Measurements from ENCODE around the gene SUOX. TPM values are rescaled to one million over a fixed set of nuclear protein-coding genes. Genes with fewer than 3 reads are reported as not detected.

SUOX gene
- total and polyA plus RNA-seq, 2 of the 4 experiments (the other 2 are of a cell fraction): 17.8 to 19.4 TPM

DNA sequence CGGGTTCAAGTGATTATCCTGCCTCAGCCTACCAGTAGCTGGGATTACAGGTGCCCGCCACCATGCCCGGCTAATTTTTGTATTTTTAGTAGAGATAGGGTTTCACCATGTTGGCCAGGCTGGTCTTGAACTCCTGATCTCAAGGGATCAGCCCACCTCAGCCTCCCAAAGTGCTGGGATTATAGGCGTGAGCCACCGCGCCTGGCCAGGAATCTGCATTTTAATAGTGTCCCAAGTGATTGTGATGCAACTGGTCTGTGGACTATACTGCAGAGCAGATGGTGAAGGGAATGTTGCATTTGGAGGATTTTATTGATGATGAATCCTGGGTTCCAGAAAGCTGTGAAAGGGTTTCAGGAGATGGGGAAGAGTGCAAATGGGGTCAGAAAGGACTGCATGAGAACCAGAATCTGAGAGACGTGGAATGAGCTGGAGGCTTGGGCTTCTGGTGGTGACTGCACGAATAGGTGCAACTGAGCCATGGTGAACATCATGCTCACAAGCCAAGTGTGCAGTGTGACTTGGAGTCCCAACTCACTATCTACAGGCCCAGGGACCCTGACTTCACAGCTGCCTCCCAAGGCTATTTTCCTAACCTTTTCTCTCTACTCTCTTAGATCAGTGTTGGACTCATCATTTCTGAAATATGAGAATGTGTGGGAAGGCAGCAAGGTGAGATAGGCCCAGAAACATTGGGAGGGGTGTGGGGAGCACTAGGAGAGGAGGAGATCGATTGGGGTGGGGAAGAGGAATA is 49.1 kb downstream of the SUOX start:
- Histone ChIP-seq H3K56ac (ENCODE audit: extremely low read depth, insufficient read depth, low read length) (no peak overlapping the region), H4K8ac (ENCODE audit: low read depth in 2 of 2, low read length in 2 of 2) (peak overlapping the region in 1 of 2 experiments; percentile 46; a peak in 1 of 4 replicates), H3K9ac (ENCODE audit: low read depth, low read length) (no peak overlapping the region), H4K5ac (ENCODE audit: low read depth, low read length) (no peak overlapping the region; the same call in 1 of the 2 replicates), H3K9me1 (ENCODE audit: insufficient read depth, low read length) (no peaks in the 10 kb centered on the region), H3K23ac (ENCODE audit: low read depth, low read length) (peak overlapping the region; percentile 65; the same call in 1 of the 2 replicates), H3K4ac (ENCODE audit: low read depth, low read length) (no peak overlapping the region), H3K4me2 (ENCODE audit: low read depth, low read length) (no peak overlapping the region), H3K27me3 (ENCODE audit: control insufficient read depth, insufficient read depth, low read length) (no peaks in the 10 kb centered on the region), H2BK120ac (ENCODE audit: low read depth, low read length) (no peak overlapping the region), H3K4me3 (ENCODE audit: insufficient read depth, low read depth, low read length) (no peak overlapping the region), H2BK20ac (ENCODE audit: low read depth, low read length) (no peak overlapping the region), H3K27ac (ENCODE audit: insufficient read depth, low read length) (no peak overlapping the region), H2AK9ac (replicated peaks; ENCODE audit: low read depth, low read length, poor library complexity) (peak overlapping the region; percentile 12), H3K14ac (replicated peaks; ENCODE audit: low read depth, low read length) (no peak overlapping the region), H2BK5ac (ENCODE audit: low read depth, low read length, poor library complexity, severe bottlenecking) (no peak overlapping the region), H4K20me1 (ENCODE audit: insufficient read depth, low read length) (peaks cover 28% of the 10 kb centered on the region), H2BK15ac (ENCODE audit: low read depth, low read length) (no peak overlapping the region), H3K18ac (ENCODE audit: low read depth, low read length) (no peak overlapping the region), H2AK5ac (ENCODE audit: low read depth, low read length) (no peak overlapping the region), H2AFZ (replicated peaks; ENCODE audit: low read length, poor library complexity) (no peak overlapping the region), H3K9me3 (ENCODE audit: control insufficient read depth, insufficient read depth, low read length) (no peaks in the 10 kb centered on the region), H3K79me1 (ENCODE audit: low read depth in 1 of 2, low read length in 2 of 2) (peaks cover 9 to 28% of the 10 kb centered on the region in 2 experiments; a peak in 3 of 4 replicates), H3K4me1 (ENCODE audit: control insufficient read depth, insufficient read depth, low read length) (no peaks in the 10 kb centered on the region; the same call in 1 of the 2 replicates), H3K36me3 (ENCODE audit: control insufficient read depth, insufficient read depth, low read length) (peaks cover 22% of the 10 kb centered on the region), H4K91ac (ENCODE audit: insufficient read depth, low read depth, low read length) (no peak overlapping the region)
- intact Hi-C loops (cut with micrococcal nuclease) (loop anchor here (2.0 to 10.0 kb wide), 3 partner anchors 33 to 231 kb away; partner anchors contain the start of genes ORMDL2, SARNP and ZC3H10), dilution Hi-C loops (cut with HindIII; ENCODE audit: low sequenced_read_pairs, unreplicated experiment) (no loop called here), in situ Hi-C loops (cut with MboI; ENCODE audit: low sequenced_read_pairs) (no loop called here)
- TF ChIP-seq MXI1 (IDR thresholded peaks at IDR 0.05; ENCODE audit: borderline replicate concordance, low read depth, low read length): no peak
- no peak for TF ChIP-seq NFE2L2 (IDR thresholded peaks at IDR 0.05; ENCODE audit: low read depth, low read length)
- no peak for TF ChIP-seq RAD21 (IDR thresholded peaks at IDR 0.05; ENCODE audit: low read length)
- TF ChIP-seq, protein P1, sequence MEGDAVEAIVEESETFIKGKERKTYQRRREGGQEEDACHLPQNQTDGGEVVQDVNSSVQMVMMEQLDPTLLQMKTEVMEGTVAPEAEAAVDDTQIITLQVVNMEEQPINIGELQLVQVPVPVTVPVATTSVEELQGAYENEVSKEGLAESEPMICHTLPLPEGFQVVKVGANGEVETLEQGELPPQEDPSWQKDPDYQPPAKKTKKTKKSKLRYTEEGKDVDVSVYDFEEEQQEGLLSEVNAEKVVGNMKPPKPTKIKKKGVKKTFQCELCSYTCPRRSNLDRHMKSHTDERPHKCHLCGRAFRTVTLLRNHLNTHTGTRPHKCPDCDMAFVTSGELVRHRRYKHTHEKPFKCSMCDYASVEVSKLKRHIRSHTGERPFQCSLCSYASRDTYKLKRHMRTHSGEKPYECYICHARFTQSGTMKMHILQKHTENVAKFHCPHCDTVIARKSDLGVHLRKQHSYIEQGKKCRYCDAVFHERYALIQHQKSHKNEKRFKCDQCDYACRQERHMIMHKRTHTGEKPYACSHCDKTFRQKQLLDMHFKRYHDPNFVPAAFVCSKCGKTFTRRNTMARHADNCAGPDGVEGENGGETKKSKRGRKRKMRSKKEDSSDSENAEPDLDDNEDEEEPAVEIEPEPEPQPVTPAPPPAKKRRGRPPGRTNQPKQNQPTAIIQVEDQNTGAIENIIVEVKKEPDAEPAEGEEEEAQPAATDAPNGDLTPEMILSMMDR (conservative IDR thresholded peaks at IDR 0.05; ENCODE audit: low read depth, low read length): no peak
- TF ChIP-seq BHLHE40 (IDR thresholded peaks at IDR 0.05; ENCODE audit: low read depth, low read length): no peak
- TF ChIP-seq, protein P2, sequence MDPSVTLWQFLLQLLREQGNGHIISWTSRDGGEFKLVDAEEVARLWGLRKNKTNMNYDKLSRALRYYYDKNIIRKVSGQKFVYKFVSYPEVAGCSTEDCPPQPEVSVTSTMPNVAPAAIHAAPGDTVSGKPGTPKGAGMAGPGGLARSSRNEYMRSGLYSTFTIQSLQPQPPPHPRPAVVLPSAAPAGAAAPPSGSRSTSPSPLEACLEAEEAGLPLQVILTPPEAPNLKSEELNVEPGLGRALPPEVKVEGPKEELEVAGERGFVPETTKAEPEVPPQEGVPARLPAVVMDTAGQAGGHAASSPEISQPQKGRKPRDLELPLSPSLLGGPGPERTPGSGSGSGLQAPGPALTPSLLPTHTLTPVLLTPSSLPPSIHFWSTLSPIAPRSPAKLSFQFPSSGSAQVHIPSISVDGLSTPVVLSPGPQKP (IDR thresholded peaks at IDR 0.05; ENCODE audit: borderline replicate concordance, low read depth, low read length): no peak
- TF ChIP-seq MAFK (IDR thresholded peaks at IDR 0.05; ENCODE audit: low read depth, low read length): no peak
- DNase-seq (no peak), ATAC-seq (ENCODE audit: low read depth) (no peak)
- 75% methylated on average over 2 of the region's 9 CpGs; no CpG with 5 or more reads in 1 of the 2 experiments for WGBS, 2 experiments (ENCODE audit: extremely low coverage in 2 of 2, insufficient read length in 1 of 2)
- CTCF ChIA-PET: interaction anchor here (1.1 to 1.3 kb wide), 2 partner anchors 33 to 72 kb away, joined by 3 to 4 read pairs; partner anchors contain the start of gene ZC3H10
- POLR2A ChIA-PET (ENCODE audit: unreplicated experiment): no interaction called here
- no TSS peak for BruUV-seq (replicated peaks)

Measured in IMR-90 (cell line).